Iris pigment epithelial cell (primary cell): Measurements from ENCODE around the gene SRPX.
A peak's percentile ranks its signal among the peaks of the same experiment; 100 is the strongest.

Experiments
- DNase-seq: peaks from one replicate; pipeline ENCODE4 v3.0.0-alpha.2; 2011; ENCODE audit warnings: low read depth

SRPX gene

DNA sequence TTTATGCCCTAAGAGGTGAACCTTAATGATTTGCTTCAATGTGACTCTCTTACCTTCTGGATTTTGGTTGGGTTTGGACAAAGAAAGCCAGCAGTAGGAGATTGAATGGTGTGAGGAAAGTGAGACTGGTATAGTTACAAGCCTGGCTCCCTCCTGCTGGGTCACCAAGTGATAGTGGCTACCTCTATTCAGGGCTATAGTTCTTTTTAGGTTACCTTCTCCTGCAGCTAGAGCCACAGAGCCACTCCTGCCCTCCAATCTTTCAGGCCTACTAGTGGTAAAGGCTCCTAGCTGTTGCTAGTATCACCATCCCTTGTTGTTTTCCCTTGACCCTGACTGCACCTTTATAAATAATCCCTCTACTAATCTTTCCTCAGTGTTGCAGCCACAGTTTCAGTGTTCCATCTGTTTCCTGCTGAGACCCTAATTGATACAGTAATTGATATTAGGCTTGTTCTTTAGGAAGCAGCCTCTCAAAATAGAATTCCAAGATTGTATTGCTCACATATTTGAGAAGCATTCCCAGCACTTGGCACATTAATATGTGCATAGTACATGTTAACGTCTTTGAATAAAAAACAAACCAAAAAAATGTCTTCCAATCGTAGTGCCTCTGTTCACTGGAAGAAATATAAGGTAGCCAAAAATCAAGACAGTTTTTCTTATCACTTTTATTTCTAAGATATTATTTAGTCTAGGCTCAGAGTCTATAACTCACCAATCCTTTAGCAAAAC lies 82.3 kb downstream of the SRPX start:
- no peak for DNase-seq

GRCh38 chrX:38129366-38129765 lies 91.3 kb downstream of the SRPX start:
- no peak for DNase-seq

DNA sequence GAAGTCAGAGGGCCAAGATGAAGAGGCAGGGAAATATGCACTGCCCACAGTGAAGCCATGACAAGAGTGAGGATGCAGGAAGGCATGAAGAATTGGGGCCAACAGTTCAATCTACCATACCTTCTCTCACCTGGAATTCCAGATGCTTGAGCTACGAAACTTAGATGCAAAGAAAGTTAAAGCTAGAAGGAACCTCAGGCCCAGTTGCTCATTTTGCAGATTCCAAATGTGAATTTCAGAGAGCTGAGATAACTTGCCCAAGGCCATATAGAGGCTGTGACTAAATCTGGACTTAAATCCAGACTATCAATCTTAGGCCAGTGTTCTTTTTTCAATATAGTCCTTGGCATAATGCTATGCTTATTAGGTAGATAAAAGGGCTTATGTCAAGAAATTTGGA lies 92.7 kb downstream of the SRPX start:
- DNase-seq, result no peak

DNA sequence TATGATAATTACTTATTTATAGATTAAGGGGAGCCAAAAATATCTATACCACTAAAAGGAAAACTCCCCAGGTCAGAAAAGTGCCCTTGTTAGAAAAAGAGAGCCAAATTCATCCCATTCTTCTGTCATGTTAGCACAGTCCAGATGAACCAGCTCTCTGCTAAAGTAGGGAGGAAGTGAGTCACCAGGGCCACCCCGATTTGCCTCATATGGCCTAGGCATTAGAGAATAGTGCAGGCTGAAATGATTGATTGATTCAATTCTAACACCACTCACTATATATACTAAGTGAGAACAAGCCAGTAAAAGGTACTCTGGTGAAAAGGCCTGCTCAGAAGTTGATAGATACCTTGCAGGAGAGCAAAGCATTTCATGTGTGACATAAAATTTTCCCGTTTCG lies 94.5 kb downstream of the SRPX start:
- DNase-seq, result no peak

- no peak for DNase-seq
These were observed 96.7 kb downstream of the SRPX start for GRCh38 chrX:38124000-38124399.

DNA sequence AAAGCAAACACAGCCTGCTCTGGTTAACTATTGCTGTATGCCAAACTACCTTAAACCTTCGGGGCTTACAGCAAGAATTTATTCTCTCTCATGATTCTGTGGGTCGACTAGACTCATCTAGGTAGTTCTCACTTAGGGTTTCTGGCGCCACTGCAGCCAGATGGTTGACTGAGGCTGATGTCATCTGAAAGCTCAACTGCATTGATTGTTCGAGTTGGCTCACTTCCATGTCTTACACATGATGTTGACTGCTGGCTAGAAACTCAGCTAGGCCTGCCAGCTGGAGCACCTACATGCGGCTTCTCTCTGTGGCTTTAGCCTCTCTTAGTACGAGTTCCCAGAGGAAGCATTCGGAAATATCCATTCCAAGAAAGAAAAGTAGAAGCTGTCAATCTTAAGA lies 103.2 kb downstream of the SRPX start:
- DNase-seq, result peak; percentile 11

DNA sequence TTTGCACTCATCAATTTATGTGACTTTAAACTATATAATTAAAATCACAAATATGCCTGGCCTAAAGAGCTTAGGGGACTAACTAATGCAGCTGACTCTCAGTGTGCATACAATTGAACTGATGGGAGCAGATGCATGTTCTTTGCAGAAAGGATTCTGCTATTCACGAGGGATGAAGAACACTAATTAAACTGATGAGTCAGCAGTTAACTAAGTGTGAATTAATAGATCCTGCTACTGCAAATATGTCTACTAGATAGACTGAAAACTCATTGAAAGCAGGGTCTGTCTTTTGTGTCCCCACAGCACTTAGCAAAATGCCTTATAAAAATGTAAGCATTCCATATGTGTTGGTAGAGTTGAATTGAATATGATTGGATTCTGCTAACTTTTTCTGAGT lies 104.0 kb downstream of the SRPX start:
- no peak for DNase-seq

DNA sequence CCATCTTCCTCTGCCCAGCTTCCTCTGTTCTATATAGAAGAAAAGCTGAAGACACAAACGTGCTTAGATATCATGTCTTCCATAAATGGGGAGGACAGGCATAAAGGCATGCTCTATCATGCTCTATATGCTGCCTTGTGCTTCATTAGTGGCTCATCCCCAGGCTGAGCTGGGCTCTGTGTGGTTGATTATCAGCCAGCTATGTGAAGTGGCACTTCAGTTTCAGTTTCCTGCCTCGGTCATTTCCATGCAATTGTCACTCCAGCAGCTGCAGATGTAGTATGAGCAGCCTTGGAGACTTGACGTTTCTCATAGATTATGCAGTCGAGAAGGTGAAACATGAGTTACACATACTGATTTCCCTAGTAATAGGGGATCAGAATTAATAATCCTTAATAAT lies 108.1 kb downstream of the SRPX start:
- DNase-seq, result no peak

DNA sequence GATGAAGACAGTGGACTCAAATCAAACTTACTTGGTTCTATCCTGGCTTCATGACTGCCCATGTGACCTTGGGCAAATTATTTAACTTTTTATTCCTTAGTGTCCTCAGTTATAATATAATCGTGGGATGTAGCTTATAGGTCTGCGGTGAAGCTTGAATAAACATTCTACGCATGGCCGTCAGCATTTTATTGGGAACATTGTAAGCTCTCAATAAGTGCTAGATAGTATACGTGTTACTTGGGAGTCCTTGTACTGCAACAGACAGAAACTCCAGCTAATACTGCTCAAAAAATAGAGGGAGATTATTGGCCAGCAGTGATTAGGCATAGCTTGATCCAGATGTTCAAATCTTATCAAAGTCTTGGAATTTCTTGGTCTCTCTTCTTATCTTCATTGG lies 109.5 kb downstream of the SRPX start:
- DNase-seq, result no peak

DNA sequence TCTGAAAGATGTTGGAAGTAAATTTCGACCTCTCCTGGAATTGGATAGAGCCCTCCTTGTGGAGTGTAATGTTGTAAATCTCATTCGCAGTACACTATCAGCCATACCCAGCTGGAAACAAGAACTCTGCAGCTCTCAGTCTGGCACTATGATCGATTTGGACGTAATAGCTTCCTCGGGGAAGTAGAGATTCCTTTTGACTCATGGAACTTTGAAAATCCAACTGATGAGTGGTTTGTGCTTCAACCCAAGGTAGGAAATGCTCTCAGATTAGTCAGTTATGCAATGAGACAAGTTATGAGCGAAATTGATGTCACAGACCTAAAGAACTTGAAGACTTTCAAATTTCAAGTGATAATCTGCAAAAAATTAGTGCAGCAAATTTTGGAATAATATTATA lies 110.4 kb downstream of the SRPX start:
- DNase-seq, result peak; percentile 18

DNA sequence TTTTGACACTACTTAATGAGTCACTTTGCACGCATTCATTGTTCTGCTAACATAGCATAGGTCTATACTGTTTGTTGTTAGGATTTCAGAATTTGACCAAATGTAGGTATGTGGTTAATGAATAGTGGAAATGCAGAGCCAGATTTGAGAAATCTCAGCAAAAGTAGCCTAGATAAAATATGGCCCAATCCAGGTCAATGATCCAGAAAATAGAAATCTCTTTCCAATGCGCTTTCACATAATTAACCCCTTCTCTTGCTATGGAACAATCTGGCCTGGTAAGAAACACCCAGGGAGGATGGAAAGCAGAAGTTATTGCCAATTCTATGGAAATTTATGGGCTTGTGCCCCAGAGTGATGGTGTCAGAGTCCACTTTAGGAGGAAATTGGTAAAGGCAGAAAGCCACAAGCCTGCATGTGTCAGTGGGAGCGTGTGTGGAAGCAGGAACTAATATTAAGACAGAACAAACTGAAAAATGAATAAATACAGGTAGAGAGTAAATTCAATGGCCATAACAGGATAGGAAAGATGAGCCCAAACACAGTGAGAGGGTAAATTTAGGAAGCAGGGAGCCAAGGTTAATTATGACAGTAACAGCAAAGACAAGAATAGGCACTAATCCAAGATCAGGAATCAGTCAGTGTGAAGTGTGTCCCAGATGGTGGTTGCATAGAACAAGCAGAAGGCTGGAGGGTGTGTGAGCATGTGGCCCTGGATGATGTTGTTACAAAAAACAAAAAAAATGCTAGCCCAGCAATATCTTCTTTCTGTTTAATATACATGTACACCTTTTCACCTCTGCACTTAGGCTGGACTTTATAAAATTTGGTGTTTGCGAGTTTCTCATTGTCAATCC lies 111.4 kb downstream of the SRPX start:
- DNase-seq, result no peak

GRCh38 chrX:38108364-38108763 lies 112.3 kb downstream of the SRPX start:
- peak; percentile 48 for DNase-seq

DNA sequence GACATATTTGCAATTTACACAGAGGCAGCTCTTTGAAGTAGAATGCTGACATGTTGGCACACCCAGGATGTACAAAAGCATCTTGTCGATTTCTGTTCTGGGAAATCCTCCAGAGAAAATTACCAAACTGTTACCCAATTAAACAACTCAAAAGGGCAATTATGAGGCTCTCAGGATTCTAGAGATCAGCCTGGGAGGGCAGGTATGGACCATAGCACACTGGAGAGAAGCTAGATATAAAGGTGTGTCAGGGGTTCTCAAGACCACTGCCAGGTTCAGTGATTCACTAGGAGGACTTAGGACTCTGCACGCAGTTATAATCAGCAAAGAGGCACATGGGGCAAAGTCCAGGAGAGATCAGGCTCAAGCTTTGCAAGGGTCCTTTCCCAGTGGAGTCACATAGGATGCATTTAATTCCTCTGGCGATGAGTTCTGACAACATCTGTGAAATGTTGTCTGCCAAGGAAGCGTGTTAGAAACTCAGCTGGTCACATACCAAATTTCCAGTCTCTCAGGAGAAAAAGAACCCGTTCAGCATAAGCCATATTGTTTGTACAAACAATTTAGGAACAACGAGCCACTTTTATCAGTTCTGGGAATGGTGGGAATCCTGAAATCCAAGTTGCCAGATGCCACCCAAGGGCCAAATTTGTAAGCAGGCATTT lies 113.5 kb downstream of the SRPX start:
- DNase-seq, result no peak

DNA sequence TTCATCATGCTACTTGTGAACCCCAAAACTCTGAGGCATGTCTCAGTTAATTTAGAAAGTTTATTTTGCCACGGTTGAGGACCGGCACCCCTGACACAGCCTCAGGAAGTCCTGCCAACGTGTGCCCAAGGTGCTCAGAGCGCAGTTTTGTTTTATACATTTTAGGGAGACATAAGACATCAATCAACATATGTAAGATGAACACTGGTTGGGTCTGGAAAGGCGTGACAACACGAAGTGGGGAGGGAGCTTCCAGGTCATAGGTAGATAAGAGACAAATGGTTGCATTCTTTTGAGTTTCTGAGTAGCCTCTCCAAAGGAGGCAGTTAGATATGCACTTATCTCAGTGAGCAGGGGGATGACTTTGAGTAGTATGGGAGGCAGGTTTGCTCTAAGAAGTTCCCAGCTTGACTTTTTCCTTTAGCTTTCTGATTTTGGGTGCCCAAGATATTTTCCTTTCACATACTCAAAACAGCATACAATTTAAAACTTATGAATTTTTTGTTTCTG lies 115.4 kb downstream of the SRPX start:
- DNase-seq, result no peak

GRCh38 chrX:38103857-38104812 lies 116.5 kb downstream of the SRPX start:
- DNase-seq, result no peak

DNA sequence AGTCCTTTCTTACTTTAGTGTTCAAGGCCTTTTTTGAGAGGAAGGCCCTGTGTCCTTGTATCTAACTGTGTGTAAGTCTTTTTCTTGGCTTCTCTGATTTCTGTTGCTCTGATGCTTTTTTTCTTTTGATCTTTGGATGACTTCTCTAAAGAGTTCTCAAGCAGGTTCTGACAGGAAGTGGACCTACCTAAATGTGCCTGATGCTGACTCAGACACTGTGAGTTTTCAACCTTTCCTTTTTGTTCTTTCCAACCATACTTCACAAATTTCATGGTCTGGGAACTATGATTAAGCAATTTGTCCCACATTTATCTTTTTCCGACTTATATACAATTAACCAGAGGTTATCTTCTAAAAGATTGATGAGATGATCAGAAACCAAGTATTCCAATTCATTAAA lies 117.8 kb downstream of the SRPX start:
- no peak for DNase-seq

DNA sequence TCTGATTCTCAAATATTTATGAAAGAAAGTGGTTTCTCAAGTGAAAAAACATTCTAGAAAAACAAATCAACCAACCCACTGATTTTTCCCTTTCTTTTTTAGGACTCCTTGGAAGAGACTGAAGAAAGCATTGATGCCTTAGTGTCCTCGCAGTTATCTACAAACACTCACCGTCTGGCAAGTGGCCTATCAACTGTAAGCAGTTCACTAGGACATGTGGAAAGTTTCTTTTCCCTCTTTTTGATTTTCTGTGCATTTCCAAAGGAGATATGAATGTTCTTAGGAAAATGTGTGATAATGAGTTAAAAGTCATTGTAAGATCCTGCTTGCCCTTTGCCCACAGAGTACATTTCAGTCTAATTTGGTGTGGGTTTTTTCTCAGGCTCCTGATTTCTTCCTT lies 118.4 kb downstream of the SRPX start:
- DNase-seq, result no peak

- DNase-seq, result no peak
These were observed 121.0 kb downstream of the SRPX start for GRCh38 chrX:38099688-38100087.
